Measurements from ENCODE around the gene ARPC1B.

- TF ChIP-seq CTCF (IDR thresholded peaks at IDR 0.05; ENCODE audit: insufficient read depth, low read depth, low read length) (no peak), EZH2 (IDR thresholded peaks at IDR 0.05; ENCODE audit: insufficient read depth, low read length) (no peak)
These were observed 28.3 kb downstream of the ARPC1B start for GRCh38 chr7:99402854-99403253.
